ENCODE results near the gene SCAMP2. TPM values are rescaled to one million over a fixed set of nuclear protein-coding genes. Genes with fewer than 3 reads are reported as not detected.

The SCAMP2 gene
- total RNA-seq, 1 donor from 2014 or later, result 56.7 TPM

- intact Hi-C loops (cut with DNase I), result no loop called here
- DNase-seq (ENCODE audit: extremely low spot score in 2 of 2), result no peak
- Histone ChIP-seq H3K27ac (no peak overlapping the region), H3K4me3 (no peak overlapping the region), H3K4me1 (no peaks in the 10 kb centered on the region), H3K36me3 (no peaks in the 10 kb centered on the region), H3K27me3 (no peaks in the 10 kb centered on the region), H3K9me3 (no peaks in the 10 kb centered on the region)
- no peak for TF ChIP-seq POLR2AphosphoS5 (IDR thresholded peaks at IDR 0.05; ENCODE audit: insufficient read depth in 1 of 2, low read depth in 1 of 2)
- no peak for TF ChIP-seq POLR2A (IDR thresholded peaks at IDR 0.05)
- no peak for TF ChIP-seq CTCF (IDR thresholded peaks at IDR 0.05)
These were observed 43.2 kb downstream of the SCAMP2 start for GRCh38 chr15:74829991-74830390.

- no peaks in the 10 kb centered on the region for H3K4me1 ChIP-seq
- H3K36me3 ChIP-seq, result no peaks in the 10 kb centered on the region
- TF ChIP-seq POLR2A (IDR thresholded peaks at IDR 0.05), result no peak
- no peak for TF ChIP-seq CTCF (IDR thresholded peaks at IDR 0.05)
- no peak for TF ChIP-seq POLR2AphosphoS5 (IDR thresholded peaks at IDR 0.05; ENCODE audit: insufficient read depth in 1 of 2, low read depth in 1 of 2)
- no peaks in the 10 kb centered on the region for H3K9me3 ChIP-seq
- intact Hi-C loops (cut with DNase I), result no loop called here
- H3K27ac ChIP-seq, result no peak overlapping the region
- H3K4me3 ChIP-seq, result no peak overlapping the region
- no peak for DNase-seq (ENCODE audit: extremely low spot score in 2 of 2)
- no peaks in the 10 kb centered on the region for H3K27me3 ChIP-seq
These were observed 43.7 kb downstream of the SCAMP2 start for GRCh38 chr15:74829486-74829885.

GRCh38 chr15:74828835-74829234 is 44.3 kb downstream of the SCAMP2 start:
- no peaks in the 10 kb centered on the region for H3K9me3 ChIP-seq
- H3K27me3 ChIP-seq, result no peaks in the 10 kb centered on the region
- no peak overlapping the region for H3K4me3 ChIP-seq
- DNase-seq (ENCODE audit: extremely low spot score in 2 of 2), result no peak
- no peak for TF ChIP-seq POLR2AphosphoS5 (IDR thresholded peaks at IDR 0.05; ENCODE audit: insufficient read depth in 1 of 2, low read depth in 1 of 2)
- no peak for TF ChIP-seq CTCF (IDR thresholded peaks at IDR 0.05)
- TF ChIP-seq POLR2A (IDR thresholded peaks at IDR 0.05), result no peak
- no peak overlapping the region for H3K27ac ChIP-seq
- intact Hi-C loops (cut with DNase I), result no loop called here
- no peaks in the 10 kb centered on the region for H3K4me1 ChIP-seq
- no peaks in the 10 kb centered on the region for H3K36me3 ChIP-seq

GRCh38 chr15:74827614-74828013 is 45.6 kb downstream of the SCAMP2 start:
- TF ChIP-seq CTCF (IDR thresholded peaks at IDR 0.05) (no peak), POLR2A (IDR thresholded peaks at IDR 0.05) (no peak), POLR2AphosphoS5 (IDR thresholded peaks at IDR 0.05; ENCODE audit: insufficient read depth in 1 of 2, low read depth in 1 of 2) (no peak)
- no peak for DNase-seq (ENCODE audit: extremely low spot score in 2 of 2)
- no peaks in the 10 kb centered on the region for H3K4me1 ChIP-seq
- no peaks in the 10 kb centered on the region for H3K27me3 ChIP-seq
- H3K4me3 ChIP-seq, result no peak overlapping the region
- H3K27ac ChIP-seq, result no peak overlapping the region
- no peaks in the 10 kb centered on the region for H3K36me3 ChIP-seq
- no peaks in the 10 kb centered on the region for H3K9me3 ChIP-seq
- intact Hi-C loops (cut with DNase I), result no loop called here

GRCh38 chr15:74826921-74827320 is 46.2 kb downstream of the SCAMP2 start:
- Histone ChIP-seq H3K27me3 (no peaks in the 10 kb centered on the region), H3K4me3 (no peak overlapping the region), H3K36me3 (no peaks in the 10 kb centered on the region), H3K9me3 (no peaks in the 10 kb centered on the region), H3K27ac (no peak overlapping the region), H3K4me1 (no peaks in the 10 kb centered on the region)
- DNase-seq (ENCODE audit: extremely low spot score in 2 of 2), result no peak
- TF ChIP-seq POLR2A (IDR thresholded peaks at IDR 0.05), result no peak
- no peak for TF ChIP-seq CTCF (IDR thresholded peaks at IDR 0.05)
- TF ChIP-seq POLR2AphosphoS5 (IDR thresholded peaks at IDR 0.05; ENCODE audit: insufficient read depth in 1 of 2, low read depth in 1 of 2), result no peak
- intact Hi-C loops (cut with DNase I), result no loop called here
